HG02870 (cell line): ENCODE results near the gene PZP.

Experiments
- ATAC-seq: cut with Tn5 transposase; IDR thresholded peaks from one replicate; pipeline ENCODE4 v1.9.1; 2021; ENCODE audit warnings: mild to moderate bottlenecking, moderate library complexity; ENCODE audit not compliant: unreplicated experiment

PZP gene

DNA sequence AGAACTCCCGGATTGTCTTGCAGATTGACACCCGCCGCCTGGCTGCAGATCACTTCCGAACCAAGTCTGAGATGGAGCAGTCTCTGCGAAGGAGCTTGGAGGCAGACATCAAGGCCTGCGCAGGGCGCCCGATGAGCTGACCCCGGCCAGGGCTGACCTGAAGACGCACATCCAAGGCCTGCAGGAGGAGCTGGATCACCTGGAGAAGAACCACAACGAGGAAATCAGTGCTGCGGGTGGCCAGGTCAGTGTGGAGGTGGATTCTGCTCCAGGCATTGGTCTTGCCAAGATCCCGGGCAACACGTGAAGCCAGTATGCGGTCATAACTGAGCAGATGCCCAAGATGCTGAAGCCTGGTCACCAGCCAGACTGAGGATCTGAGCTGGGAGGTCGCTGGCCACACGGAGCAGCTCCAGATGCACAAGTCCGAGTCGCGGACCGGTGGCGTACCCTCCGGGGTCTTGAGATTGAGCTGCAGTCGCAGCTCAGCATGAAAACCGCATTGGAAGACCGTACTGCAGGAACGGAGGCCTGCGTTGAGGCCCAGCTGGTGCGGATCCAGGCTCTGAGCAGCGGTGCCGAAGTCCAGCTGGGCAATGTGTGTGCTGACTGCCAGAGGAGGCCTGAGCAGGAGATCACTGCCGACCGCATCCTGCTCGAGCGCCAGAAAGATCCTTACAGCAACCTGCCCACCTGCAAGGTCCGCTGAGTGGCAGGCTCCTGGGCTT lies 80.1 kb downstream of the PZP start:
- no peak for ATAC-seq

DNA sequence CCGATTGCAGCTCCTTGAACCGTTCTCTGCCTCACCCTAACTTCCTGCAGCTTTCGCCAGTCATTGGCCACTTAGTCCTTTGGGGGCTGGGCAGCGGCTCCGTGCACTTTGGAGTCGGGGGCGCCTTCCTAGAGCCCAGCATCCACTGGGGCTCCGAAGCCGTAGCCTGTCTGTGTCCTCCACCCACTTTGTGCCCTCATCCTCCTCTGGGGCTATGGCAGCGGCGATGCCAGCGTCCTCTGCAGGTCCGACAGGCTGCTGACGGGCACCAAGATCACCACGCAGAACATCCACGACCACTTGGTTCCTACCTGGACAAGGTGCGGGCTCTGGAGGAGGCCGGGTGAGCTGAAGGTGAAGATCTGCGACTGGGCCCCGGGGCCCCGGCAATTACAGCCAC lies 80.7 kb downstream of the PZP start:
- ATAC-seq = no peak

DNA sequence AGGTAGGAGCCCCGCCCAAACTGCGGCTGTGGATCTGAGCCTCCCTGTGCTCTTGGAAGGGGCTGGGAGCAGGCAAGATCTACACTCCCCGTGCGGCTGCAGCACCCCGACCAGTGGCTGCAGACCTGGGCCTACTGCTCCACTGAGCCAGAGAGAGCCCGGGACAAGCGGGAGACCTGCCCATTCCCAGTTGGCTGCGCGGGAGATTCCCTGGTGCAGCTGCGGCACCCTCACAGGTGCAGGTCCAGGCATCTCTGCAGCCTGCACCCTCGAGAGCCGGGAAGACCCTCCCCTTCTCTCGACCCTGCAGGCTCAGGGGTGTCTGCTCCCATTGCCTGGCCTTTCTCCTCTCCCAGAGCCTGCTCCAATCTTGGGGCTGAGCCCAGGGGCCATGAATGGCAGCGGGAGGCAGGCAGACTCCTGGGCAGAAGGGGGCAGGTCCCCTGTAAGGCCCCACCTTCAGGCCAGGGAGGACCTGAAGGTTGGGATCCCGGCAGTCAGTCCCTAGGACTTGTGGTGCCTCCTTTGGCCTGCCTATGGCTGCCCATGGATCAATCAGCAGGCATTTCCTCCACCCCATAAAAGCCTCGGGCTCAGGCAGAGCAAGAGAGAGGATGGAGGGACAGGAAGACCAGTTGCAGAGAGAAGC lies 83.7 kb downstream of the PZP start:
- no peak for ATAC-seq

DNA sequence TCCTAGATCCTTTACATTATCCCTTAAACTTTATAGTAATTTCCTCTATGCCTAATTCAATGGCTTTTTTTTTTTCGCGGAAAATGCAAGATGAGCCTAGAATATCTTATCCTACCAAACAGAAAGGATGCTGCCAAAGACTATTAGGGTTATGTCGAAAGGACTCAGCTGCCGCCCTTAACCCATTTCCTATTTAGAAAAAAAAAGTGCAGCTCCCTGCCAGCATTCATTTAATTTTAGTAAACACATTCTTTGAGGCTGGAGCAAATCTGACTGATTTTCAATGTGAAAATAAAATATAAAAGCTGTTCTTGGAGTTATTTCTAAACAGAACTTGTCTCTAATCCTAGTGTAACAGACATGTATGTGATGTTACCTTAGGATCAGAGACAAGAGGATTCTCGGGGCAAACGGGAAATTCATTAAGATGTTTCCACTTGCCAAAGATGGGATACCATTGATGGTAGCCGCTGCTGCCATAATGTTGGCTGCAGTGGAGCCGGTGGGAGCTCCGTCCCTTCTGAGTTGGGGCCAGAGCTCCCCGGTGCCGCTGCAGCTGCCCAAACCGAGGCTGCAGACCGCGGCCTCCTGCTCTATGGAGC lies 84.3 kb downstream of the PZP start:
- no peak for ATAC-seq

DNA sequence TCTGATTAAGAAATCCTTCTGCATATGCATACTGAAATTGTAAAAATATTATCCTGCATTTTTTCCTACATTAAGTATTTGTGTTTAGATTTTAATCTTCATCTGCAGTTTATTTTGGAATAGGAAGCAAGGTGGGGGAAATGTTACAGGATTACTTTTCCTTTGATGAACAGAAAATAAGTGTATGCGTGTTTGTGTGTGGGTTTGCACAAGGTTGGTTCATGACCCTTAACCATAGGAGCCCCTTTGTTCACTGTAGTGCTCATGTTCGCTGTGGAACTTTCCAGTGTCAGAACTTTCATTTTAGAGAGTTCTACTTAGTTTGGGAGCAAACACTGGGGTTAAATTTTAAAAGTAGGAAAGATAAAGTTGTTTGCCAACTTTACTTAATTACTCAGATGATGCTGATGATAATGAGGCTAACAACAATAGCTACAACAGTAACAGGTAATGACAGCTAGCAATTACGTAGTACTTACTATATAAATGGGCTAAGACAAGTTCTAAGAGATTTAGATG lies 86.0 kb downstream of the PZP start:
- no peak for ATAC-seq

DNA sequence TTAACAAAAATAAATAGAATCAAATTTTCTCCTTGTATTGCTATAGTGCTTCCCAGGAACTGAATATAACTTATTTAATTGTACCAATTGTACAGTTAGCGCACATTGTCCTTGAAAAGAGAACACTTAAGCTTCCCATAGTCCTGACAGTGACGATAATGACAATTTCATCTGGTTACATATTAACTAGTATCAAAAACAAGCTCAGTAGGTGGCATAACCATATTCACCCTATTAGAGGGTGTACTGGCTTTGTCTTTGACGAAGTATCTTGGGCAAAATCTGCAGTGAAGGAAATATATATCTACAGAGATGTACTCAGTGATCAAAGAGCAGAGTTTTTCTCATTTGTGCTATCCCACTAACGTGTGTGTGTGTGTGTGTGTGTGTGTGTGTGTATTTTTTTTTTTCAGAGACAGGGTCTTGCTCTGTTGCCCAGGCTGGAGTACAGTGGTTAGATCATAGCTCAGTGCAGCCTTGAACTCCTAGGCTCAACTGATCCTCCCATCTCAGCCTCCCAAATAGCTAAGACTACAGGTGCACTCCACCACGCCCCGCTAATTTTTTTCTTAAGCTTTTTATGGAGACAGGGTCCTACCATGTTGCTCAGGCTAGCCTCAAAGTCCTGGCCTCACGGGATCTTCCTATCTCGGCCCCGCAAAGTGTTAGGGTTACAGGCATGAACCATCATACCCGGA lies 87.6 kb downstream of the PZP start:
- no peak for ATAC-seq

DNA sequence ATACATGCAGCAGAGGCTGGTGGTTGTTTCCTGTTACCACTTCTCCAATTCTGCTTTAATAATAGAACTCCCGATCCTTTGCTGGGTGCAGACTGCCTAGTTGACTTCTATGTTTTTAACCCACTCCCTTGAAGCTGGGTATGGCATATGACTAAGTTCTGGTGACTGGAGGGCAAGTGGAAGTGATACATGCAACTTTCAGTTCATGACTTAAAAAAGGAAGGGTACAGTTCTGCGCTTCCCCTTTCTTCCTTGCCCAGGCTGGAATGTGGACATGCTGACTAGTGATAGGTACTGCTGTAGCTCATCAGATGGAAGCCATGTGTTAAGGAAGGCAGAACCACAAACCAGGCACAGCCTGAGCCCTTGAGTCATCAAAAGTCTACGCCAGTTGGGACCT lies 90.0 kb downstream of the PZP start:
- ATAC-seq = no peak

DNA sequence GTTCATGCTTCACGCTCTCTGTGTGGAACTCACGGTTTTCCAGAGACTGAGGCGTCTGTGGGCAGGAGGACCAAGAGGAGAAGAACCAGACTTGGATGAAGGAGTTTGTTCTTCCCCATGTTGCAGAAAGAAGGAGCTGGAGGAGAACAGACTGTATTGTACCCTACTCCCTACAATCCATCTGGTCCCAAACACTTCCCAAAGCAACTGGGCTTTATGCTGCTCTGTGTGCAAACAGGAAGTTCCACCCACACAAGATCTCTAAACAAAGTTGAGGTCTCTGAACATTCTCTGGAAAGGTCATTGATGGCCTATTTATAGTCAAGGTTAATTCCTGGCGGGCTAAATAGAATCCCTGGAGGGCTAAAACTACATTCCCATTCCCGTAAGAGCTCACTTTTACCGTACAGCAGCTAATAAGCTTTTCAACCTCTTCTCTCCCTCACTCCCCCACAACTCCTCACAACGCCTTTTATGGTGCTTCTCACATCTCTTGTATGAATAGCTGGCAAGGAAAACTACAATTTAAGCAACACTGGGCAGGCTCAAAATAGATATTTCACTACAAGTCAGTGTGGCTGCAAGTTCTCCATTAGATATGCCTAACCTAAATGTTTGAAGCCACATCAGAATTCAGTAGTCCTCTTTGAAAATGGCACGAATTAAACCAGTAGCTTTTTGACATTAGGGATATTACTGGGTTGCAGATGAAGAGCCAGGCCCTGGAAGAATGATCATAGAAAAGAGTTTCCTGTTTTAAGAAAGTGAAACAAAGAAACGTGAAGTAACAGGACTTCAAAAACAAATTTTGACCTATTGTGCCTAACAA lies 92.2 kb downstream of the PZP start, which contains the start of gene A2M:
Gene A2M, minus strand, starts transcription at position 189 of the 829 bp plus-strand sequence. Its CDS starts 70 bp downstream, at position 119.
- ATAC-seq = no peak

DNA sequence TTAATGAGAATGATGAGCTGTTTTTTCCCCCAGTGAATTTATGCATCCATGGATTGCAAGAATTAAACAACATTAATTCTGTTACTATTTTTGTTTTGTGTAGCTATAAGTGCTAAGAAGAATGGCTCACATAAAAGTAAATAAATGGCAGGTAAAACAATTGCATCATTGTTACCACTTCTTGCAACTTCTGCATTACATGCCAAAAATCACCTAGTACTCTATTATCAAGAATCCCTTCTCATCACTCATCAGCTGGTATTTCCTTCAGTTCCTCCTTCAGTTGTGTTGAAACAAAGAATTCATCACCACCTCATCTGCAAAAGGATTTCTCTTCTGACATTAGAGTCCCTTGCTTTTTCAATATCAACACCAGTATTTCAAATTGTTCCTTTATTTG lies 93.2 kb downstream of the PZP start:
- ATAC-seq = no peak

DNA sequence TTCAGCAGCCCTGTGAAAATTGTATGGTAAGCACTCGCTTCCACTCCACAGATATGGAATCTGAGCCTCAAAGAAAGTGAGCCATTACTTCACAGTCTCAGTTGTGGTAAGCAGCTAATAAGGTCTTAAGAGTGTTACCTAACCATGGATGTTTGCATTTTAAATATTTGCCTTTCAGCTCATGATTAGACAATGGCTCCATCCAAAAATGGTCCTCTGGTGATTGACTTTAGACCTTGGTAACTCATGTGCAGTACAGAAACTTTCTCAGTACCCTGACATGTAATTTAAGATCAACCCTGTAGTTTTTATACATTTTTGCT lies 94.2 kb downstream of the PZP start:
- ATAC-seq = no peak

DNA sequence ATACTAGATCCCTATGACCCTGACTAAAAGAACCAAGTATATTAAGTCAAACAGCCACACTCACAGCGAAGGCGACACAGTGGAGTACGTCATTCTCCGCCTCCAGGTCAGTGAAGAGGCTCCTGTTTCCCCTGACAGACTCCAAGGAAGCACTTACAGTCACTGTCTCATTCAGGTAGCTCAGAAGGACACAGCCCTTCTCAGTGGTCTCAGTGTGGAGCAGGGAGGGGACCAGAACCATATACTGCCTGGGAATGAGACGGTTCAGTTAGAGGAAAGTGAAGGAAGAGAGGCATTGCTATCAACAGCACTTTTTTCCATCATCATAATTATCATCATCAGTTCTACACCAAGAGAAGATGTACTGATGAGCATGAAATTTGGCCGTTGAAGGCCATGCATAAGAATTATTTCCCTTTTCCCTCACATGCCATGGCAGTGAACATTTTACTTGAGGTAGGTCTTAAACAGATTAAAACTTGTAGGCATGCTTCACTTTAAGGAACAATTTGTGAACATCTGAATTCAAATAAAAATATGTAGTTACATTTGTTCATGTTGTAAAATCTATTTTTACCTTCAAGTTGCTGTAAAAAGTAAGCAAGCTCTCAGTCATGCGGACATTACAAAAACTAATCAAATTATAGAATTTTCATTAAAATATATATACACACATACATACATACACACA lies 94.8 kb downstream of the PZP start:
- ATAC-seq = no peak

DNA sequence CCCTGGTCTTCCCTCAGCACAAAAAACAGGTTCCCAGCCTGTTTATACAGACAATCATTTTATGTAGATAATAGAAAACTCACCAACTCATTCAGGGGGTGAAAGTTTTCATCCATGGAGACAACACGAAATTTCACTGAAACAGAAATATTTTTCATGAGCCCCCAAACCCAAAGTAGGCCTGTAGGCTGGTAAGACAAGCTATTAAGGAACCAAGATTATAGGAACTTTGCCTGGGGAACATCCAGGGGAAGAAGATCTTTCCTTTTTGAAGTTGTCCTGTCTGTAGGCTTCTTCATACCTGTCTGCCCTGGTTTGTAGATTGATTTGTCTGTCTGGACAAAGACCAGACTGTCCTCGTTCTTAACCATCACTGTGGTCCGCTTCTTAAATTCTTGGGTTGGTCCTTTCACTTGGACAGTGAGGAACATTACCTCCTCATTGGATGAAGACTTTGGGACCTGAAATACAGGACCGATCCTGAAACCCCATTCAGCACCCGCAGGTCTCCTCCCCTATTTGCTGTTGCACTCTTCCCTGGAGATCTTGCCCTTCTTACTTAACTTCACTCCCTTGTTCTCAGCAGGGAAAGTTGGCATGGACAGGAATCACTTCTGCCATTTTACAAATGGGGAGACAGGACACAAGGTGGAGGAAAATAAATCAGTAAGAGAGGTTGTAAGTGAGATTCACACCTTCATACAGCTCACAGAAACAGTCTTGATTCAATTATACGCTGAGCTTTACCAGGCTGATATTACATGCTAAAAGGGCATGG lies 95.9 kb downstream of the PZP start:
- no peak for ATAC-seq

DNA sequence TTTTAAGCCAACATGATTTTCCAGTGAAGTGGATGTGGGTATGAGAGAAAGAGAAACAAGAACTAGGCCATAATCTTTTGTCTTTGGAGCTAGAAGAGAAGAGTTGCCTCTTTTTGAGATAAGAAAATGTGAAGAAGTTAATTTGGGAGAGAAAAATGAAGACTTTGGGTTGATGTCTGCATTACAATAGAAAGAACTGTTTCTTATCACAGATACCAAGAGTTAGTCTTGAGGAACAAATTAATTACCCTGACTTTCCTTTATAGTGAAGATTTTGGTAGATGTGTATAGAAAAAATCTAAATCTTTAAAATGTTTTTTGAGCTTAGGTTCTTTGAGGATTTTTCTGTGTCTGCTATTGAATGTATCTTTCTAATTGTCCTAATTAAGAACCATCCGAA lies 96.7 kb downstream of the PZP start:
- no peak for ATAC-seq

DNA sequence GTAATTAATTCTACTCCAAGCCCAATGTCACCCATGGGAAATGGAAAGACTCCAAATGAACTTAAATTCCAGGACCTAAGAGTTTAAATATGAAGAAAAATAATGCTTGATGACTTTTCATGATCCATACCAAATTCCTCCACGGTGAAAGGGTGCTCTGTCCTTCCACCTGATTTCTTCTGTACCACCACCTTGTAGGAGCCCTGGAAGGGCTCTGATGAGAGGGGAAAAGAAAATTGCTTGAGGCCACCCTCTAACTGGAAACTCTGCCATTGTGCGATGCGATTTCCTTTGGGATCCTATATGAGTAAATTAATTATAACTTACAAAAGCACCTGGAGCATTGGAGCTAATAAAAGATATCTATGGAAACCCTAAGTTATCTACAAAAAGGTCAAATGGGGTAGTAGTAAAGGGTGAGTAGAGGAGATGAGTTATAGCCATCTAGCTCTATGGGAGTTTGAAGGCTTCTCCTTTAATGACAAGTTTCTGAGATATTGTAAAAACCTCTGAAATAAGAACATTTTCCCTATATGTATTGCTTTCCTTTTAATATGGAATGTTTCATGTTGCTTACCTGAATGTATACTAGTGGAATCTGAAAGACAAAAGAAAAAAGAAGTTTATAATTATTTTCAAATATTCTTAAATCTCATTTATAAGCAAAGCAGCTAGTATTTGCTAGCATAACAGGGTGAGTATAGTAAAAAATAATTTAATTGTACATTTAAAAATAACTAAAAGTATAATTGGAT lies 98.3 kb downstream of the PZP start:
- no peak for ATAC-seq

DNA sequence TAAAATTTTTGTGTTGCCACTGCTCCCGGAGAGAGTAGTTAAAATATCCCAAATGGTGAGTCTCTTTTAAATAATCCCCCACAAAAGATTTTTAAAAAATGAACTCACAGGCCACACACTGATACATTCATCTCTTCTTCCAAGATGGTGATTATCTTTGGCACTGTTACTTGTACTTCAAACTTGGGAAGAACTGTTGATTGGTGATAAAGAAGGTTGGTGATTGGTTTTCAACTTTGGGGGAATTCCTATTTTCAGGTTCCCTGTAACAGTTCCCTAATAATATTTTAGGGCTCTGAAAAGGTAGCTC lies 99.0 kb downstream of the PZP start:
- ATAC-seq = no peak

DNA sequence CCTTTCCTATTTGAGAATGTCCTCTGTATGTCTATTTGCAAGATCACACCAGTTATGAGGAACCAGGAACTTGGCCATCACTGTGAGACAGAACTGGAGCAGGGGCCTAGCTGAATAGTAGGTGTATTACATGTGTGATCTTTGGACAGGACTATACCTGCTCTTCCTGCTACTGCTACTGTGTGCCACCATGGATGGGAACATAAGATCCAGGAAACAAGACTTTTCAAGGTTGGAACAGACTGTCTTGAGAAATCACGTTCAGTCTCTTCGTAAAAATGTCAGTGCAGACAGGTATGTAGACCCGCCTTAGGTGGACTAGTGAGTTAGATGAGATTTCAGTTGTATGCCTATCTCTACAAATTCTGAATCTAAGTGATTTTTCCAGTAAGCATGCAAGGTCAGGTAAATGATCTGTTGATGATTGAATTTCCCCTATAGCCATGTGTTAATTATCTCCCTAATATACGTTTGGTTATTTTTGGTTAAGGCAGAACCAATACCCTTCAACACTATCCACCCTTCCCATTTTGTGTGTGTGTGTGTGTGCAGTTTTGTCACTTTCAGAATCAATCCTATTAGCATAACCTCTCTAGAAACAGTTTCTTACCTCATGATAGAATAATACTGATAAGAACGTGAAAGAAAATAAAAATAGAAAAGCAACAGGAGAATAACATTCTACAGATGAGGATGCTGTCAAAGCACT lies 99.5 kb downstream of the PZP start:
- ATAC-seq = no peak

DNA sequence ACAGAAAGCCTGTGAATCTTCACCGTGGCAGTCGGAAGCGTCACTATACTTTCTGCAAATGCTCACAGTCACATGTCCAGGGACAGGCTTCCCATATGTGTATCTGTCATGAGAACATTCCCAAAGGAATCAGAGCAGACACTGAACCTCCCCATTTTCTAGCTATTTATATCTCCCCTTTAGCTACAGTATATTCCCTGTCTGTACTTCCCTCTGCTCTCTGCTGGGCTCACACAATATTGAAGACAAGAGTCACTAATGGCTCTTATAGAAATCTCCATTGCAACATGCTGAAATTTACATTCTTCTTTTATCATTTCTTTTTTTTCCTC lies 100.7 kb downstream of the PZP start:
- ATAC-seq = no peak
